Astrocyte of the spinal cord (primary cell): ENCODE data around the gene GAA.

Source experiments
- DNase-seq: peaks from one replicate; pipeline ENCODE4 v3.0.0; 2011; ENCODE audit warnings: low read depth, low spot score
- H3K4me3 ChIP-seq: 2 replicates; pipeline ENCODE4 v1.5.1; 2011; ENCODE audit warnings: low read depth, mild to moderate bottlenecking, low read length, moderate library complexity
- CTCF ChIP-seq: IDR thresholded peaks from 2 replicates; pipeline ENCODE4 v1.5.1; 2012; ENCODE audit warnings: low read depth, mild to moderate bottlenecking, low read length, inconsistent platforms
- in situ Hi-C: cut with HindIII; loops from 2 replicates; pipeline ENCODE4 v1.10.0; 2017; ENCODE audit warnings: low sequenced_read_pairs

Gene GAA

DNA sequence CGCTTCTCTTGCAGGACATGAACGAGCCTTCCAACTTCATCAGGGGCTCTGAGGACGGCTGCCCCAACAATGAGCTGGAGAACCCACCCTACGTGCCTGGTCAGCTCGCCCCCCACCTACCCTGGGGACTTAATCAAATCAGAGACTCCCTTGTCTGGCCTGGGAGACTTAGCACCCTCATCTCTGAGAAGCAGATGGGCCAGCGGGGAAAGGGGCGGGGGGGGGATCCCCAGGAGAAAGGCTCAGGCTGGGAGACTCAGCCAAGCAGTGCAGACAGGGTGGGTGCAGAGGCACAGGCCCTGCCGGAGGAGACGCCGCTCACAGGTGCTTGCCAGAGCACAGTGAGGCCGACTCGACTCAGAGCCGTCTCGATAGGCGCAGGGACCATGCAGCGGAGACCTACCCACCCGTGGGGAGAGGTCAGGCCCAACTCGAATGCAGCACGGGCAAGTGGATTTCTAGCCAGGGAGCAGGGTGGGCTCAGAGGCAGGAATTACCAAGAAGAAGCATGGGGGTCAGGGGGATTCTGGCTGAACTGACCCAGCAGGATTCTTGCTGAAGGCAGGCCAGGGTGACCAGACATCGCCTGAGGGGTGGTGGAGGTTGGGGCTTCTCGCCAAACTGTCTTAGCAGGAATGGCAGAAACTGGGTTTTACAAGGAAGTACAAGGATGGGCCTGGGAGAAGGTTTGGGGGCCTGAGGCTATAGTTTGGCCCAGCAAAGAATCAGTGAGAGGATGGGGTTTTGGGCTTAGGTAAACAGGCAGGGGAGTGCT is 9.7 kb downstream of the GAA start:
- DNase-seq: no peak
- no peak overlapping the region for H3K4me3 ChIP-seq
- in situ Hi-C loops: no loop called here
- no peak for TF ChIP-seq CTCF

DNA sequence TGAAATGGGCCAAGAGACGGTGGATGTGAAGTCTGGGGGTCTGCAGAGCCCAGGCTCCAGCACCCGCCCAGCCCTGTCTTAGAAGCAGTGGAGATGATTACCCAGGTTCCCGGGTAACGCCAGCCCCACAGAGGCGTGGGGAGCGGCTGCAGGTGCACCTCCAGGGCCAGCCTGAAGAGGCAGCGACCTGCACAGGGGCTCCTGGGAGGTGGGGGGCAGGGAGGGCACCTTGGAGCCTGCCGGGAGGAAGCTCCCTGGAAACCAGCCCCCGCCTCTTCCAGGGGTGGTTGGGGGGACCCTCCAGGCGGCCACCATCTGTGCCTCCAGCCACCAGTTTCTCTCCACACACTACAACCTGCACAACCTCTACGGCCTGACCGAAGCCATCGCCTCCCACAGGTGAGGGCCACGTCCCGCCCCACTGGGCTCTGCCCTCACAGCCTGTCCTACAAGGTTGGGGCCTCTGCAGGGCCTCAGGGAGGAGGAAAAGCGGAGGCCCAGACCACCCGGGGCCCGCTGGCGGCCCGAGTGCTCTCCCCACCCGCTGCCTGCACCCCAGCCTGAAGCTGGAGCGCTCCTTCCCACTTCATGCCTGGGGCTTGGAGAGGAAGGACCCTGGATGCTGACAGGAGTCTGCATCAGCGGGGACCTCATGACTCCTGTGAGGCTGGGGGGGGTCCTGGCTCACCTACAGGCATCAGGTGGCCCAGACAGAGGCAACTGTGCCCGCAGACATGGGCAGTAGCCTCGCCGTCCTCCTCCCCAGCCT is 10.5 kb downstream of the GAA start:
- TF ChIP-seq CTCF: no peak
- in situ Hi-C loops: no loop called here
- H3K4me3 ChIP-seq: no peak overlapping the region
- no peak for DNase-seq

DNA sequence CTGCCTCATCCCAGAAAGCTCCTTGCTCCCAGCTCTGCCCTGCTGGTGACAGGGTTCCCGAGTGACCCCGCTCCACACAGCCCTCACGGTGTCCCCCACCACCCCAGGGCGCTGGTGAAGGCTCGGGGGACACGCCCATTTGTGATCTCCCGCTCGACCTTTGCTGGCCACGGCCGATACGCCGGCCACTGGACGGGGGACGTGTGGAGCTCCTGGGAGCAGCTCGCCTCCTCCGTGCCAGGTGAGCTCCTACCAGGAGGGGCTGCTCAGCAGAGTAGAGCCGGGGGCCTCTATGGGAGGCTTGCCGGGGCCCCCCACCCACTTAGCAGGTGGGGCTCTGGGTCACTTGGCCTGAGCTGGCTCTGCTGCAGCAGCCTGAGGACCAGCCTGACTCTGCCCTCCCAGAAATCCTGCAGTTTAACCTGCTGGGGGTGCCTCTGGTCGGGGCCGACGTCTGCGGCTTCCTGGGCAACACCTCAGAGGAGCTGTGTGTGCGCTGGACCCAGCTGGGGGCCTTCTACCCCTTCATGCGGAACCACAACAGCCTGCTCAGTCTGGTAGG is 11.2 kb downstream of the GAA start:
- in situ Hi-C loops: no loop called here

GRCh38 chr17:80113033-80113484 is 11.7 kb downstream of the GAA start:
- in situ Hi-C loops: no loop called here
- no peak for DNase-seq
- H3K4me3 ChIP-seq: no peak overlapping the region

More for the DNA sequence above, 11.2 kb downstream of the GAA start:
- DNase-seq: no peak
- no peak for TF ChIP-seq CTCF
- no peak overlapping the region for H3K4me3 ChIP-seq

DNA sequence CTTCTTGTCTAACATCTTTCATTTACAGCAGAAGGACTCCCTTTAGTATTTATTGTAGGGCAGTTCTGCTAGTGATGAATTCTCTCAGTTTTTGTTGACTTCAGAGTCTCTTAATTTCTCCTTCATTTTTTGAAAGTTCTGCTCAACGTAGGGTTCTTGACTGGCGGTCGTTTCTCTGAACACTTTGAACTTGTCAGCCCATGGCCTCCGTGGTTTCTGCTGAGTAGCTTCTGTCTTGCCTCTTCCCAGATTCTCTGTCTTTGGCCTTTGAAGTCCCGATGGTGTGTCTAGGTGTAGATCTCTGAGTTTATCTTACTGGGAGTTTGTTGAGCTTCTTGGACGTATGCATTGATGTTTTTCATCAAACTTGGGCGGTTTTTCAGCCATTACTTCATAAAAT is 13.4 kb downstream of the GAA start:
- in situ Hi-C loops: no loop called here
- H3K4me3 ChIP-seq: no peak overlapping the region
- no peak for TF ChIP-seq CTCF
- no peak for DNase-seq

More at GRCh38 chr17:80113033-80113484, 11.7 kb downstream of the GAA start:
- TF ChIP-seq CTCF: no peak

DNA sequence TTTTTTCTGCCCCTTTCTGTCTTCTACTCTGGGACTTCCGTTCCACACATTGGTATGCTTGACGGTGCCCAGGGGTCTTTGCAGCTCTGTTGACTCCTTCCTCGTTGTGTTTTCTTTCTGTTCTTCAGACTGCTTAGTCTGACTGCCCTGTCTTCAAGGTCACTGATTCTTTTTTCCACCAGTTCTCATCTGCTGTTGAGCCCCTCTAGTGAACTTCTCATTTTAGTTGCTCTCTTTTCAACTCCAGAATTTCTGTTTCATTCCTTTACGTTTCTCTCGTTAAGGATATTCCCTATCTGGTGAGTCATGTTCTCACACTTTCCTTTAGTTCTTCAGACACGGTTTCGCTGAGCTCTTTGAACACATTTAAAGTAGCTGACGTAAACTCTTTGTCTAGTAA is 13.8 kb downstream of the GAA start:
- DNase-seq: no peak
- in situ Hi-C loops: no loop called here
- no peak overlapping the region for H3K4me3 ChIP-seq
- TF ChIP-seq CTCF: no peak
